ENCODE results near the gene GBX2. TPM values are rescaled to one million over a fixed set of nuclear protein-coding genes. Genes with fewer than 3 reads are reported as not detected.

Gene GBX2
- total RNA-seq, 4 donors from 2014 or later, result not detected

DNA sequence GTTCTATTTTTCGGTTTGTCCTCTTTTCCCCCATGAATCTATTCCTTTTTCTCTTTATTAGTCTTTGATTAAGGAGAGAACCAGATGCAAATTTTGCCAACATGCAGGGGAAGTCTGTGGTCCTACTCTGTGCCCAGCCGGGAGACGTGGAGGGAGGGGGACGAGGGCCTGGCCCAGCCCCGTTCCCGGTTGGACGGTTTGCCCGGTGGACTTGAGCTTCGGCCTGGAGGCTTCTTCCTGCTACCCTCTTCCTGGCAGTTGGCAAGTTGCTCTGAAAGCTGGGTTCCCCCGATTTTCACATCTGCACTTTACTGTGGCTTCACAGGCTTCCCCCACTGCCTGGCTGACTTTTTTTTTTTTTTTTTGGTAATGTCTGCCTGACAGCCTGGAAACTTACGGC, 39.3 kb upstream of the GBX2 start:
- intact Hi-C loops (cut with DNase I; ENCODE audit: low total_unique reads), result no loop called here
- no peak for DNase-seq
- no peak overlapping the region for H3K4me3 ChIP-seq
- TF ChIP-seq, protein P1, sequence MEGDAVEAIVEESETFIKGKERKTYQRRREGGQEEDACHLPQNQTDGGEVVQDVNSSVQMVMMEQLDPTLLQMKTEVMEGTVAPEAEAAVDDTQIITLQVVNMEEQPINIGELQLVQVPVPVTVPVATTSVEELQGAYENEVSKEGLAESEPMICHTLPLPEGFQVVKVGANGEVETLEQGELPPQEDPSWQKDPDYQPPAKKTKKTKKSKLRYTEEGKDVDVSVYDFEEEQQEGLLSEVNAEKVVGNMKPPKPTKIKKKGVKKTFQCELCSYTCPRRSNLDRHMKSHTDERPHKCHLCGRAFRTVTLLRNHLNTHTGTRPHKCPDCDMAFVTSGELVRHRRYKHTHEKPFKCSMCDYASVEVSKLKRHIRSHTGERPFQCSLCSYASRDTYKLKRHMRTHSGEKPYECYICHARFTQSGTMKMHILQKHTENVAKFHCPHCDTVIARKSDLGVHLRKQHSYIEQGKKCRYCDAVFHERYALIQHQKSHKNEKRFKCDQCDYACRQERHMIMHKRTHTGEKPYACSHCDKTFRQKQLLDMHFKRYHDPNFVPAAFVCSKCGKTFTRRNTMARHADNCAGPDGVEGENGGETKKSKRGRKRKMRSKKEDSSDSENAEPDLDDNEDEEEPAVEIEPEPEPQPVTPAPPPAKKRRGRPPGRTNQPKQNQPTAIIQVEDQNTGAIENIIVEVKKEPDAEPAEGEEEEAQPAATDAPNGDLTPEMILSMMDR (IDR thresholded peaks at IDR 0.05), result no peak
- no peak for TF ChIP-seq POLR2A (IDR thresholded peaks at IDR 0.05)
- no peaks in the 10 kb centered on the region for H3K4me1 ChIP-seq
- H3K27ac ChIP-seq, result no peak overlapping the region
- H3K36me3 ChIP-seq, result no peaks in the 10 kb centered on the region
- H3K27me3 ChIP-seq, result no peaks in the 10 kb centered on the region
- H3K9me3 ChIP-seq, result no peaks in the 10 kb centered on the region

DNA sequence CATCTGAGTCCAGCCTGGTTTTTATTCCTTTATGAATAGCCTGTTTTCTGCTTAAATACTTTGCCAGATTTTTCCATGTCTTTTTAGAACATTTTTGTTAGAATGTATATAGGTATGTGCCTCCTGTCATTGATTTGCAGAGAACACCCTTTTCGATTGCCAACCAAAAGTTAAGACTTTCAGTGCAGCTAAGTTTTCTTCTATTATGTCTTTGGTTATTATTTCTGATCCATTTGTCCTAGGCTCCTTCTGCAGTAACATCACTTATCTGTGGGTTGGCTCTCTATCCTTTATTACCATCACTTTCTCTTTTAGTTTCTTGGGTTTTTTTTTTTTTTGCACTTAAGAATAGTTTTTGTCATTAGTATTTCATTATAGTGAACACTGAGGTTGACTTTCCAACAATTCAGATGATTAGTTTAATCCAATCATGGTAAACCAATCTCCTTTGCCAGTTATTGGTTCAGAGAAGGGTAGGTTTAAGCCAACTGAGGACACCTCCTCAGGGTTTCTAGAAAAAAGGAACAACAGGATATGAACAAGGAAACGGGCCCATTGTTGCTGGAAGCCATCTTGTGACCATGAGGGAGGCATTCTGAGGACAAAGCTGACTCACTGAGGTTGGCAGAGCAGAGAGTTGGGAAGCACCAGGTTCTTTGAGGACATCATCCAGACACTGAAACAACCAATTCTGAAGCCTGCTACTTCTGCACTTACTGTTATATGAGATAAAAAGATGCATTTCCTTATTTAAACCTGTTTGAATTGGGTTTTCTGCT, 37.9 kb upstream of the GBX2 start:
- no peaks in the 10 kb centered on the region for H3K9me3 ChIP-seq
- no peaks in the 10 kb centered on the region for H3K36me3 ChIP-seq
- H3K27ac ChIP-seq, result no peak overlapping the region
- H3K4me1 ChIP-seq, result no peaks in the 10 kb centered on the region
- DNase-seq, result no peak
- H3K4me3 ChIP-seq, result no peak overlapping the region
- TF ChIP-seq POLR2A (IDR thresholded peaks at IDR 0.05), result no peak
- TF ChIP-seq, protein P1 (IDR thresholded peaks at IDR 0.05), result no peak
- no peaks in the 10 kb centered on the region for H3K27me3 ChIP-seq
- intact Hi-C loops (cut with DNase I; ENCODE audit: low total_unique reads), result no loop called here

DNA sequence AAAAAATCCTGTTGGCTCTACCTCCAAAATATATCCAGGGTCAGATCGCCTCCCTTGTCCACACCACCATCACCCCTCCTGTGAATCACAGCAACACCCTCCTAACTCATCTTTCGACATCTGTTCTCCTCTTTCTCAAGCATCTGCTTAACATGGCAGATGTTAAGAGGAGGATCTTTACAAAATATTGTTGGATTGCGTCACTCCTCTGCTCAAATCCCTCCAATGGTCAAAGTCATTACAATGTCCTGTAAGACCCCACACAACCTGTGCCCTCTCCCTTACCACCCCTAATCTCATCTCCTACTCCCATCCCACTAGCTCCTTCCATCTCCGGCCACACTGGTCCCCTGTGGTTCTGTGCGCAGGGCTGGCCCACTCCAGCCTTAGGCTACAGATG, 36.8 kb upstream of the GBX2 start:
- Histone ChIP-seq H3K27me3 (no peaks in the 10 kb centered on the region), H3K9me3 (no peaks in the 10 kb centered on the region), H3K36me3 (no peaks in the 10 kb centered on the region), H3K27ac (no peak overlapping the region), H3K4me1 (no peaks in the 10 kb centered on the region), H3K4me3 (no peak overlapping the region)
- no peak for DNase-seq
- no peak for TF ChIP-seq POLR2A (IDR thresholded peaks at IDR 0.05)
- TF ChIP-seq, protein P1 (IDR thresholded peaks at IDR 0.05), result no peak
- intact Hi-C loops (cut with DNase I; ENCODE audit: low total_unique reads), result no loop called here

DNA sequence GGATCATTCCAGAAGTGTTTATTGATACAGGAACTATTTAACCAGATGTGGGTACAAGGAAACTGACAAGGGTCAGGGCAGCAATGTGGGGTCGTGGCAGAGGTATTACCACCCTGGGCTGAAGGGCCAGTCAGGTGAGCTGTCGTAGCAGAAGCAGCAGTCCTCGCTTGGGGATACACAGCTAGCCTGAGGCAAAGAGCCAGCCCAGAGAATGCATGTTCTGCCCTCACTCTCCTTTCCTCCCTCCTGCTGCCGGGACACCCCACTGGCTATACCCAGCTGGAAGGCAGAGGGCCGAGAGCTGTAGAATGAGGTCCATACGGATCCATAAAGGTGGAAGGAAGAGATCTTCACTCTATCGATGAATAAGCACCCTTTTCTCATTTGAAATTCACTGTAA, 32.2 kb upstream of the GBX2 start:
- DNase-seq, result no peak
- no peak for TF ChIP-seq POLR2A (IDR thresholded peaks at IDR 0.05)
- TF ChIP-seq, protein P1 (IDR thresholded peaks at IDR 0.05), result no peak
- H3K27ac ChIP-seq, result no peak overlapping the region
- no peaks in the 10 kb centered on the region for H3K36me3 ChIP-seq
- intact Hi-C loops (cut with DNase I; ENCODE audit: low total_unique reads), result no loop called here
- no peaks in the 10 kb centered on the region for H3K4me1 ChIP-seq
- H3K27me3 ChIP-seq, result no peaks in the 10 kb centered on the region
- H3K9me3 ChIP-seq, result no peaks in the 10 kb centered on the region
- no peak overlapping the region for H3K4me3 ChIP-seq

DNA sequence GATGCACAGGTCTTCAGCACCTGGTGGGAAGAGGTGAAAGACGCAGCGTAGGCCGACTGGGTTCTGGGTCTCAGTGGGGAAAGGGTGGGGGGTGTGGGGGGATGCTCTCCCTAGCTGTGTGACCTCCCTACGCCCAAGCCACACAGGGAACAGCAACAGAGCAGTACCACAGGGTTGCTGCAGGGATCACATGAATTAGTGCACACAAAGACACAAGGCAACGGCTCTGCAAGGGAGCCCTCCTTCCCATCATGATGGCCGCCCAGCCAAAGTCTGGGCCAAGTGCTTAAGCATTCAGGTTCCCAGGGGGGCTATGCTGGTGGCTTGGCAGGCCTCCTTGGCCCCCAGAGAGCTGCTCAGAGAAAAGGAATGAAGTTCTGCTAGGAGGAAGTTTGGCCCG, 28.2 kb upstream of the GBX2 start:
- DNase-seq, result no peak
- no peaks in the 10 kb centered on the region for H3K4me1 ChIP-seq
- no peaks in the 10 kb centered on the region for H3K36me3 ChIP-seq
- intact Hi-C loops (cut with DNase I; ENCODE audit: low total_unique reads), result no loop called here
- H3K4me3 ChIP-seq, result no peak overlapping the region
- H3K27me3 ChIP-seq, result no peaks in the 10 kb centered on the region
- no peak for TF ChIP-seq POLR2A (IDR thresholded peaks at IDR 0.05)
- TF ChIP-seq, protein P1 (IDR thresholded peaks at IDR 0.05), result no peak
- H3K9me3 ChIP-seq, result no peaks in the 10 kb centered on the region
- no peak overlapping the region for H3K27ac ChIP-seq

Measured in uterus (tissue), 4 donors.